SK-N-SH (cell line): ENCODE data around the gene SCGB1C2.

Experiments used
- GABPA ChIP-seq: IDR thresholded peaks from 2 replicates; pipeline ENCODE4 v1.4.0; 2012; ENCODE audit warnings: low read depth, mild to moderate bottlenecking
- TAF1 ChIP-seq: IDR thresholded peaks from 2 replicates; pipeline ENCODE4 v1.6.1; 2012; ENCODE audit warnings: low read depth, mild to moderate bottlenecking, low read length, moderate library complexity, borderline replicate concordance
- ZBTB33 ChIP-seq: IDR thresholded peaks from 2 replicates; pipeline ENCODE4 v1.4.0; 2012; ENCODE audit warnings: low read depth, borderline replicate concordance
- TF ChIP-seq, protein P1 (sequence below): fragments of 200-600 bp; sonication (generic); IDR thresholded peaks from 2 replicates; pipeline ENCODE4 v1.6.1; 2017; ENCODE audit warnings: antibody characterized with exemption, mild to moderate bottlenecking, moderate library complexity
- TF ChIP-seq, protein P2 (sequence below): IDR thresholded peaks from 2 replicates; pipeline ENCODE4 v1.4.0; 2012; ENCODE audit warnings: low read depth, borderline replicate concordance

DNA sequence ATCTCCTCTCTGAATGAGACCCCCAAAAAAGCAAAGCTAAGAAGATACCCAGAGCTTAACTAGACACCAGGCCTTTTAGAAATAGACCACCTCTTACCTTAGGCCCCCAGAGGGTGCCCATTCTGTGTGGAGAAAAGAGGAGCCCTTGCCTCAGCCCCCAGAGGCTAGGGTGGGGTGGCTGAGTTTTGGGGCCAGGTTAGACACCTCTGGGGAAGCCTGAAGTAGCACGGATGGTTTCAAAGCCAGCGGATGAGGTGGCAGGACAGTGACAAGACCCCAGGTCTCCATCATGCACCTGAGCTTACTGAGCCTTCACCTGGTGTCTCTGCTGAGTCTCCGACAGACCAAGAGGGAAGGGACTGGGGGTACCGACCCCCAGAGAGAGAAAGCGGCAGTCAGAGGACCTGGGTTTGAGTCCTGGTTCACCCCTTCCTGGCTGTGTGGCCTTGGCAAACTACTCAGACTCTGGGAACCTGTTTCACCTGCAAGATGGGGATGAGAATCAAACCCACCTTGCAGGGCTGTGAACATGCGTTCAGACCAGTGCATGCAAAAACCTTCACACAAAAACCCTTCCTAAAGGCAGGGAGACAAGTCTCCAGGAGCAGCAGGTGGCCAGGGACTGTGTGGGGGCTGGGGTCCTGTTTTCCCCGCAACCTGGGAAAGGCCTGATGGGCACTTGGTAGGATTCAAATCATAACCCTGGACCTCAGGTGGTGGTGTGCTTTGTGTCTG is 7.7 kb downstream of the SCGB1C2 start:
- TF ChIP-seq, protein P1, sequence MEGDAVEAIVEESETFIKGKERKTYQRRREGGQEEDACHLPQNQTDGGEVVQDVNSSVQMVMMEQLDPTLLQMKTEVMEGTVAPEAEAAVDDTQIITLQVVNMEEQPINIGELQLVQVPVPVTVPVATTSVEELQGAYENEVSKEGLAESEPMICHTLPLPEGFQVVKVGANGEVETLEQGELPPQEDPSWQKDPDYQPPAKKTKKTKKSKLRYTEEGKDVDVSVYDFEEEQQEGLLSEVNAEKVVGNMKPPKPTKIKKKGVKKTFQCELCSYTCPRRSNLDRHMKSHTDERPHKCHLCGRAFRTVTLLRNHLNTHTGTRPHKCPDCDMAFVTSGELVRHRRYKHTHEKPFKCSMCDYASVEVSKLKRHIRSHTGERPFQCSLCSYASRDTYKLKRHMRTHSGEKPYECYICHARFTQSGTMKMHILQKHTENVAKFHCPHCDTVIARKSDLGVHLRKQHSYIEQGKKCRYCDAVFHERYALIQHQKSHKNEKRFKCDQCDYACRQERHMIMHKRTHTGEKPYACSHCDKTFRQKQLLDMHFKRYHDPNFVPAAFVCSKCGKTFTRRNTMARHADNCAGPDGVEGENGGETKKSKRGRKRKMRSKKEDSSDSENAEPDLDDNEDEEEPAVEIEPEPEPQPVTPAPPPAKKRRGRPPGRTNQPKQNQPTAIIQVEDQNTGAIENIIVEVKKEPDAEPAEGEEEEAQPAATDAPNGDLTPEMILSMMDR = no peak
- TF ChIP-seq GABPA = no peak
- no peak for TF ChIP-seq TAF1
- TF ChIP-seq, protein P2, sequence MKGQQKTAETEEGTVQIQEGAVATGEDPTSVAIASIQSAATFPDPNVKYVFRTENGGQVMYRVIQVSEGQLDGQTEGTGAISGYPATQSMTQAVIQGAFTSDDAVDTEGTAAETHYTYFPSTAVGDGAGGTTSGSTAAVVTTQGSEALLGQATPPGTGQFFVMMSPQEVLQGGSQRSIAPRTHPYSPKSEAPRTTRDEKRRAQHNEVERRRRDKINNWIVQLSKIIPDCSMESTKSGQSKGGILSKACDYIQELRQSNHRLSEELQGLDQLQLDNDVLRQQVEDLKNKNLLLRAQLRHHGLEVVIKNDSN = no peak
- TF ChIP-seq ZBTB33 = no peak
